ENCODE results near the gene IQCF5.

DNA sequence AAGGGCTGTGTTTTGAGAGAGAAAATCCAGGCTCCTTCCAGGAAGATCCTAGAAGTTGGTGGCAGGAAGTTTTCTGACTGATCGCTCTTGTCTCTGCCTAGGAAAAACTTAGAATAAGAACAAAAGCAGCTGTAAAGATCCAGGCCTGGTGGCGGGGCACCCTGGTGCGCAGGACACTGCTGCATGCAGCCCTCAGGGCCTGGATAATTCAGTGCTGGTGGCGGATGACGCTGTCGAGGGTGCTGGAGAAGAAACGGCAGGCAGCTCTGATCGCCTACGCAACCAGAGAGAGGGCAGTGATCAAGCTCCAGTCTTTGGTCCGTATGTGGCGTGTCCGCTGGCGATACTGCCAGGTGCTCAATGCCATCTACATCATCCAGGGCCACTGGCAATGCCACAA is 12.5 kb downstream of the IQCF5 start:
- TF ChIP-seq CTCF (IDR thresholded peaks at IDR 0.05) (no peak), POLR2A (IDR thresholded peaks at IDR 0.05) (no peak)

Measured in thyroid gland (tissue), 4 donors.